GM21367 (cell line): ENCODE data around the gene PDCD1.

Source experiments
- ATAC-seq: cut with Tn5 transposase; IDR thresholded peaks from one replicate; pipeline ENCODE4 v1.9.1; 2021; ENCODE audit not compliant: unreplicated experiment

PDCD1 gene

DNA sequence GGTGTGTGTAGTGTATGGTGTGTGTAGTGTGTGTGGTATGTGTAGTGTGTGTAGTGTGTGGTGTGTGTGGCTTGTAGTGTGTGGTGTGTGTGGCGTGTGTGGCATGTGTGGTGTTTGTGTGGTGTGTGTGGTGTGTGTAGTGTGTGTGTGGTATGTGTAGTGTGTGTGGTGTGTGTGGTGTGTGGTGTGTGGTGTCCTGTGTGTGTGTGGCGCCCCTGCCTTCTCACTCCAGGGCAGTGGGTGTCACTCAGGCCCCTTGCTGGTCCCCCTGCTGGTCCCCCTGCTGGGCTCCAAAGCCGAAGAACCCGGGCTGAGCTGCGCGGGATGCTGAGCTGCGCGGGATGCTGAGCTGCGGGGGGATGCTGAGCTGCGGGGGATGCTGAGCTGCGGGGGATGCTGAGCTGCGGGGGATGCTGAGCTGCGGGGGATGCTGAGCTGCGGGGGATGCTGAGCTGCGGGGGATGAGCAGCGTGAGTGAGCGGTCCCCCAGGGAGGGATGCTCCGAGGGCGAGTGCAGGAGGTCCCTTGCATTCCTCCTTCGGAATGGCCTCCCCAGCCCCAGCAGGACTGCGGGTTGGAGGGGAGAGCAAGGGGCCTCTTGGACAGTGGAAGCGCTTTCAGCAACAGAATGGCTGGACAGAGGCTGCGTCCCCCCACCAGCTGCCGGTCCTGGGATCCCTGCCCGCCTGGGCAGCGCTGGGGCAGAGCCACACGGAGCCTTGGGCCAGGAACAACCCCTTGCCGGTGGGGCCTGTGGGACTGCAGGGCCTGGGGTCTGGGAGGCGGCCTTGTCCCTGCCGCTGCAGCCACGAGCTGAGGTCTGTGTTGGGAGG is 7.5 kb upstream of the PDCD1 start:
- no peak for ATAC-seq

DNA sequence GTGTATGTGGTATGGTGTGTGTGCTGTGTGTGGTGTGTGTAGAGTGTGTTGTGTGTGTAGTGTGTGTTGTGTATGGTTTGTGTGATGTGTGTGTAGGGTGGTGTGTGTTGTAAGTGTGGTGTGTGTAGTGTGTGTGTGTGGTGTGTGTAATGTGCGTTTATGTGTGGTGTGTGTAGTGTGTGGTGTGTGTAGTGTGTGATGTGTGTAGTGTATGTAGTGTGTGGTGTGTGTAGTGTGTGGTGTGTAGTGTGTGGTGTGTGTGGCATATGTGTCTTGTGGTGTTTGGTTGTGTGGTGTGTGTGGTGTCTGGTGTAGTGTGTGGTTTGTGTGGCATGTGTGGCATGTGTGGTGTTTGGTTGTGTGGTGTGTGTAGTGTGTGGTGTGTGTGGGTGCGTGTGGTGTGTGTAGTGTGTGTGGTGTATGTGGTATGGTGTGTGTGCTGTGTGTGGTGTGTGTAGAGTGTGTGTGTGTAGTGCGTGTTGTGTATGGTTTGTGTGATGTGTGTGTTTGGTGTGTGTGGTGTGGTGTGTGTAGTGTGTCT is 6.8 kb upstream of the PDCD1 start:
- no peak for ATAC-seq

DNA sequence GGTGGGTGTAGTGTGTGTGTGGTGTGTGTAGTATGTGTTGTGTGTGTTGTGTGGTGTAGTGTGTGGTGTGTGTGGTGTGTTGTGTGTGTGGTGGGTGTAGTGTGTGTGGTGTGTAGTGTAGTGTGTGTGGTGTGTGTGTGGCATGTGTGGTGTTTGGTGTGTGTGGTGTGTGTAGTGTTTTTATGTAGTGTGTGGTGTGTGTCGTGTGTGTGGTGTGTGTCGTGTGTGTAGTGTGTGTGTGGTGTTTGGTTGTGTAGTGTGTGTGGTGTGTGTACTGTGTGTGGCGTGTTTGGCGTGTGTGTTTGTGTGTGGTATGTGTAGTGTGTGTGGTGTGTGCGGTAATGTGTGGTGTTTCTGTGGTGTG is 6.1 kb upstream of the PDCD1 start:
- ATAC-seq = no peak

DNA sequence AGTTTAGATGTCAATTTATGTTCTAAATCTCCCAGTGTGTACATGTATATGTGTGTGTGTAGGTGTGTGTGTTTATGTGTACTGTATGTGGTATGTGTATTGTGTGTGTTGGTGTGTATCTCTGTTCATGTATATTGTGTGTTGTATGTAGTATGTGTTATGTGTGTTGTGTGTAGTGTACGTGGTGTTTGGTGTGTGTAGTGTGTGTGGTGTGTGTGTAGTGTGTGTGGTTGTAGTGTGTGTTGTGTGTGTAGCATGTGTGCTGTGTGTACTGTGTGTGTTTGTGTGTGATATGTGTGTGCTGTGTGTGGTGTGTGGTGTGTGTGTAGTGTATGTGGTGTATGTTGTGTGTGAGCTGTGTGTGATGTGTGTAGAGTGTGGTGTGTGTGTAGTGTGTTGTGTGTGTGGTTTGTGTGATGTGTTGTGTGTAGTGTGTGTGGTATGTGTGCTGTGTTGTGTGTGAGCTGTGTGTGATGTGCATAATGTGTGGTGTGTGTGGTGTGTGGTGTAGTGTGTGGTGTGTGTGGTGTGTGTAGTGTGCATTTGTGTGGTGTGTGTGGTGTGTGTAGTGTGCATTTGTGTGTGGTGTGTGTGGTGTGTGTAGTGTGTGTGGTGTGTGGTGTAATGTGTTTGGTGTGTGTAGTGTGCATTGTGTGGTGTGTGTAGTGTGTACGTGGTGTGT is 5.6 kb upstream of the PDCD1 start:
- no peak for ATAC-seq

DNA sequence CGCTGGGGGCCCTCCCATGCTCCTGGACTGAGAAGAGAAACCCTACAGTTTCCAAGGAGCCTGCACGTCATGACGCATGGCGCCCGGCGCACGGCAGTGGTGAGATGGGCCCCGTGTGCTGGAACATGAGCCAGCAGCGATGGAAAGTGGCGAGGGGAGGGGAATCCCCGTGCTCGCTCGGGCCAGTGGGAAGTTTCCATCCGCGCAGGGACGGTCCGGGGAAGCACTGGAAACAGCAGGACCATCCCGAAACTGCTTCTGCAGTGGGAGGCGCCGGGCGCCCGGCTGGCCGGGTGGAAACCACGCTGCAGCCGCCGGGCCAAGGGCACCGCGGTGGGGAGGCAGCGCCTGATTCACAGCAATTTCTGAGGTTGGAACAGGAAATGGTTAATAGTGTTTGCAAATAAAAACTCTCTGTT is 4.9 kb upstream of the PDCD1 start:
- no peak for ATAC-seq

DNA sequence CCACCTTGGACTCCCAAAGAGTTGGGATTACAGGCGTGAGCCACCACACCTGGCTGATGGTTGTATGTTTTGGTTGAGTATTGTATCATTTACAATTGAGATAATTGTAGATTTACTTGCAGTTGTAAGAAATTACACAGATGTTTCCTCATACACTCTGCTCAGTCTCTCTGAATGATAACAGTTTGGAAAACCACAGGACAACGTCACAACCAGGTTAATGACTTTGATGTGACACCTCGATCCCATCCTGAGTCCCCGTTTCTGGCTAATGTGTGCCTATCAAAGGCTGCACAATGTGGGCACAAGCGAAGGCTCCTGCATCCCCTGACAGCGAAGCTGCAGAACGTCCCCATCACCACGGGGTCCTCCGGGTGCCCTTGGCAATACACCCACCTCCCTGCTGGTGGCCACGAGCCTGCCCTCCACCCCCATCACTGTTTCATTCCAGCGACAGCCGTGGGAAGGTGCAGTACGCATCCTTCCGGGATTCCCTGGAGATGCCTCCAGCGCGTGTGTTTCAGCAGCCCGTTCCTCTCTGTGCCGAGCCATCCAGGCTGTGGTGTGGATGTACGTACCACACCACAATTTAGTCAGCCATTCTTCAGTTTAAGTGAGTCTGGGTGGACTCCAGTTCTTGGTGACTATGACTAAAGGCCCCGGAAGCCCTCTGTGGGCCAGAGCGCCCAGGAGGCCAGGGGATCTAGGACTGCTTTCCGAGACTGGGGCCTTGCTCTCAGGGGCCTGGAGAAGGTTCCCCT is 4.3 kb upstream of the PDCD1 start:
- no peak for ATAC-seq

DNA sequence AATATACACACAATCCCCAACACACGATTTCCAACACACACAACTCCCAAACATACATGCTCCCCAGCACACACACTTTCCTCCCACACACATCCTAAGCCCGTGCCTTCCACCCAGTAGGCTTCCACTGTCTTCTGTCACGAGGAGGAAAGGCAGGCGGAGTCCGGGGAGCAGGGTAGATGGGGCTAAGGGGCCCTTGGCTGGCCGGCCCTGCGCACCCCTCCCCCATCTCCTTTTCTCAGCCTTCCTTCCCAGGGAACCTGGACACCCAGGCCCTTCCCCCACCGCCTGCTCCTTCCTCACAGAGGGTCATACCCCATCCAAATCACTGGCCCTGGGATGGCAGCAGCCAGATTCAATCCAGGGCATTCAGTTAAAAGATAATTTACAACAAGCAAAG is 3.4 kb upstream of the PDCD1 start:
- no peak for ATAC-seq

DNA sequence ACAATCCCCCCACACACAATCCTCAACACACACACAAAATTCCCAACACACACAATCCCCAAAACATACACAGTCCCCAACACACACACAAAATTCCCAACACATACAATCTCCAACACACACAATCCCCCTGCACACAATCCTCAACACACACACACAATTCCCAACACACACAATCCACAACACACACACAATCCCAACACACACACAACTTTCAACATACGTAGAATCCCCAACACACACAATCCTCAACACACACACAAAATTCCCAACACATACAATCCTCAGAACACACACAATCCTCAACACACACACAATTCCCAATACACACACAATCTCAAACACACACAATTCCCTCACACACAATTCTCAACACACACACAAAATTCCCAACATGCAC is 2.6 kb upstream of the PDCD1 start:
- ATAC-seq = no peak

DNA sequence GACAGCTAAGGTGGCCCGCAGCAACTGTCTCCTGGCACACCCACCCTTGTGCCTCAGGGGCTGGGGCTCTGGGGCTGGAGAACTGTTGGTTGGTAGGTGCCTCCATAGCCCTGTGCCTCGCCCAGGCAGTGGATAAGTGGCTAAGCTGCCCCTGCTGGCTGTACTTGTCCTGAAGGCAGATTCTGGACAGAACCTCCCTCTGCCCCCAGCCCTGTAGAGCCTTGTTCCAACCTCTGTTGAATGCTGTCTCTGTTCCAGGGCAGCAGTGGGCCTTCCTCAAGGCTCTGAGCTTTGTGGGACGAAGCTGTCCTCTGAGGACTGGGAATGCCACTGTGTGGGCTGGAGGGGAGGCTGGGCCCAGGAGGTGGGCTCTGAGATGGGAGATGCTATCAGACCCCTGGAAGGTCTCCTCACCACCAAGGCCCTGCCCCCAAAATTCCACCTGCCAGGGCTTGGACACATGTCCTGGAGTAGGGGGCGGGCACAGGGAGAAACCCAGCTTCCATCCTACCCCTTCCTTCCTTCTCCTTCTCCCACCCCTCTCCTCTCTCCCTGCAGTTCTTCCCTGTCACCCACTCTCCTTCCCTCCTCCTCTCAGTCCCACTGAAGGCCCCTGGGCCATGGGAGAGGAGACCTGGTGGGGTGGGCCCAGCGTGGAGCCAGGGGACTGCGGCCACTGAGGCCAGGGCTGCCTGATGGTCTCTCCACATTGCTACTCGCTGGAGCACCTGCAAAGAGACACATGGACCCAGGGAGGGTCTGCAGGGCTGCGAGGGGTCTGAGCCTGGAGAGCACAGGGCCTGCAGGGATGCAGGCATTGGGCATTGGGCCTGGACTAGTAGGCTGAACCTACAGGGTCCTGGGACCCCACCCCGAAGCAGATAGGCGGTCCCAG is 1.7 kb upstream of the PDCD1 start:
- no peak for ATAC-seq

DNA sequence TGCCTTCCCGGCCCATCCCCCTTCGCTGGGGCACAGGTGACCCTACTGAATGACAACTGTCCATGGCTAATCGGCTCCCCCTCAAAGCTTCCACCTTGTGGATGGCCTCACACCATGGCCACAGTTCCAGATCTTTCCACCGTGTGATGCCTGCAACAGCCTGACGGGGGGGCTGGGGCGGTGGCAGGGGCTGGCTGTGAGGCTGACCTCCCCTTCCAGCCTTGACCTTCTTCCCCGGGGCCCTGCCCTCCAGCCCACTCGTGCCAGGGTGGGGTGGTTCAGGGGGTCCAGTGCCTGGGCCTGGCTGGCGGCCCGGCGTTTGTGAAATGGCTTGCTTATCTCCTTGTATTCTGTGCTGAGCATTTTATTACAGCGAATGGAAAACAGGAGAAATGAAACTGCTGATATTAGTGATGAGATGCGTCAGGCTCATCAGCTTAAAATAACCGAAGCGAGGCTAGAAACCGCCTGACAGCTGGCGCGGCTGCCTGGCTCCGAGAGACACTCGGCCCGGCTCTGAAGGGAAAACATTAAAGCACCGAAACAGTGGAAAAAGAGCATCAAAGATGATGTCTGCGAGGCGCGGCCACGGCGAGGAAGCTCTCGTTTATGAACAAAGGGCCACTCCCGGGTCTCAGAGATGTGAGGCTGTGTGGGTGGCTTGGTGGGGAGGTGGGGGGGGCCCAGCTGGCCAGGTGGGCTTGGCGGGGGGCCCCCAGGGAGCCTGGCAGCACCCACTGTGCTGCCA is 916 bp upstream of the PDCD1 start:
- ATAC-seq = no peak

DNA sequence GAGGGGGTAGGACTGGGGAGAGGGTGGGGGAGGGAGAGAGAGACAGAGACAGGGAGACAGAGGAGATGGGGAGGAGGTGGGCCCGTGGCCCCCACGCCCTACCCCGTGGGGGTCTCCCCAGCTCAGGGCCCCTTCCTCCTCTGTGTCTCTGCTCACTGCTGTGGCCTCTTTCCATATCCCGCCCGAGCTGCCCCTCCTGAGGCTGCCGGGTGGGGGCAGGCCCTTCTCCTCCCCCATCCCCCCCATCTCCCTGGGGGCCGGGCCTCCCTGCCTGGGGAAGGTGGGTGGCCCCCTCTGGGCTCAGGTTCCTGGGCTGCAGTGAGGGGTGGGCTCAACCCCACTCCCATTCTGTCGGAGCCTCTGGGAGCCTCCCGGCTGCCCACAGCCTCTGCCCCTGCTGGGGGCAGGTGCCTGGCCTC is 332 bp upstream of the PDCD1 start:
- ATAC-seq = no peak

DNA sequence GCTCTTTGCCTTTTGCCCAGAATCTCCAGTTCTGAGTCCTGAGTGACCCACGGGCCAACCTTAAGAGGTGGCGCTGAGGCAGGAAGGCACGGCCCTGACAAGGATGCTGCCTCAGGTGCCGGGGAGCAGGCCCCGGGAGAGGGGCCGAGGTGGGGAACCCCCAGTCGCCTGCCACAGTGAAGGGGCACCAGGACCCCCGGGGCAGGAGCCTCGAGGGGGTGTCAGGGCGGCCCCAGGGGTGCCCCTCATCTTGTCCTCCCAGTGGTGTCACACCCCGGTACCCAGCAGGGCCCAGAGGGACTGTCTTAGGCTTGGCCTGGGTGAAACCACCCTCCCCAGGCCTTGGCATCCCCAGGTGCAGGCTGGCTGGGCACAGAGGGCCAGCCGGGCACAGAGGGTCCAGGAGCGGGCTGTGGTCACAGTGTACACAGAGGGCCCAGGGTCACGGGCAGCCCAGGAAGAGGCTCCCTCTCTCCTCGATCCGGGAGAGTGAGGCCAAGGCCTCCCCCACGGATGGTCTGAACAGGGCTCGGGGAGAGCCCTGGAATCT is 1.0 kb downstream of the PDCD1 start:
- no peak for ATAC-seq

DNA sequence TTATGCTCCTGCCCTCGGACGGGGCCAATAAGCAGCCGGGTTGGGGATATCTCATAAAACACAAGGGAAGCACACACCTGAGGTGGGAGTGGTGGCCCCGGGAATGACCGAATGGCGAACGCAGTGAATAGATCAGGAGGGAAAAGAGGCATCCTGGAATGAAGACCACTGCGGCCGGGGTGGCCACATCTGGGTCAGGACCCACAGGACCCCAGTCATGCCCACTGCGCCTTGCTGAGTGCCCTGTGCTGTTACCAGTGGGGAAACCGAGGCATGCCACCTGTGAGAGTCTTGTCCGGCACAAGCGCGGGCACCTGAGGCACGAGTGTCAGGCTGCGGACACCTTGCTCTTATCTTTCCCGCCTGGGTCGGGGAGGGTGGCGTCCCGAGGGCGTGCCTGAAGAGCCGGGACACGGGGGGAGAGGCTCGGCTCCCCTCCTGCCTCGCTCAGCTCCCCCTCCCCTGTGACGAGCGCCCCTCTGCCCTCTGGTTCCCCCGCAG is 1.6 kb downstream of the PDCD1 start:
- no peak for ATAC-seq

DNA sequence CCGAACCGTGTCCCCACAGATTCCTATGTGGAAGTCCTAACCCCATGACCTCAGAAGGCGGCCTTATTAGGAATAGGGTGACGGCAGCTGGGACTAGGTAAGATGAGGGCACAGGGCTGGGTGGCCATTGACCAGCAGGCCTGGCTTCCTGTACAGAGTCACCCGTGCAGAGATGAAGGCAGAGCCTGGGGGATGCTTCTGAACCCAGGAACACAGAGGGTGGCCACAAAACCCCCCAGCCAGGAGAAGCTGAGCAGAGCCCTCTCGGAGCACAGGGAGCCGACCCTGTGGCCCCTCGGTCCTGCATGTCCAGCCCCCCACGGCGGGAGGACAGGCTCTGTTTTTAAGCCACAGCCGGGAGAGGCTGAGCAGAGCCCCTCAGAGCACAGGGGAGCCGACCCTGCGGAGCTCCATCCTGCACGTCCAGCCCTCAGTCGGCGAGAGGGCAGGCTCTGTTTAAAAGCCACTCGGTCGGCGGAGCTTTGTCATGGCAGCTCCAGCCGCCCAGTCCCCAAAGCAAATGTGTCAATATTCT is 2.7 kb downstream of the PDCD1 start:
- no peak for ATAC-seq

DNA sequence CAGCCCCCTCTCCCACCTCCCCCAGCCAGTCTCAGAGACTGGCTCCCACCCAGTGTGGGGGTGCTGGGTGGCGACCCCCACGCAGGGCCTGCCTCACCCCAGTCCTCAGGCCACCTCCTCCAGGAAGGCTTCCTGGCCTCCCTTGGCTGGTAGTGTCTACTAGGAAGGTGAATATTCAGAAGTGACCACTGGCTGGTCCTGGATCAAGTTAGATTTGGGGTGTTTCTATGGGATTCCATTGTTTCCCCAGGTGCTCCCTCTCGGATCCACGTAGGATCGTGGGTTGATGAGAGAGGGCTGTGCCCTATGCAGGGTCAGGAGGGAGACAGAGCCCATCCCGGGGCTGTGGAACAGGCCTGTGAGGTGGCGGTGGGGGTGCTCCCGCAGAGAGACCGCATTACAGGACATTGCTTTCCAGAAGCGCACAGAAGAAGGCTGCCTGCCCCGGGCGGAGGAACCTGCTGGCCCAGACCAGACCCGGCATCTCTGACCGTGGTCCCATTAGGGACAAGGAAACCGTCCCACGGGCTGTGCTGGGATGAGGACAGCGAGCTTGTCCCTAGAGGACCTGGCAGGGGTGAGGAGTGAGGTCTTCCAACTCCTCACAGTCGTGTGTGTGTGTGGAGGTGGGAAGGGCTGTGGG is 3.3 kb downstream of the PDCD1 start:
- no peak for ATAC-seq

DNA sequence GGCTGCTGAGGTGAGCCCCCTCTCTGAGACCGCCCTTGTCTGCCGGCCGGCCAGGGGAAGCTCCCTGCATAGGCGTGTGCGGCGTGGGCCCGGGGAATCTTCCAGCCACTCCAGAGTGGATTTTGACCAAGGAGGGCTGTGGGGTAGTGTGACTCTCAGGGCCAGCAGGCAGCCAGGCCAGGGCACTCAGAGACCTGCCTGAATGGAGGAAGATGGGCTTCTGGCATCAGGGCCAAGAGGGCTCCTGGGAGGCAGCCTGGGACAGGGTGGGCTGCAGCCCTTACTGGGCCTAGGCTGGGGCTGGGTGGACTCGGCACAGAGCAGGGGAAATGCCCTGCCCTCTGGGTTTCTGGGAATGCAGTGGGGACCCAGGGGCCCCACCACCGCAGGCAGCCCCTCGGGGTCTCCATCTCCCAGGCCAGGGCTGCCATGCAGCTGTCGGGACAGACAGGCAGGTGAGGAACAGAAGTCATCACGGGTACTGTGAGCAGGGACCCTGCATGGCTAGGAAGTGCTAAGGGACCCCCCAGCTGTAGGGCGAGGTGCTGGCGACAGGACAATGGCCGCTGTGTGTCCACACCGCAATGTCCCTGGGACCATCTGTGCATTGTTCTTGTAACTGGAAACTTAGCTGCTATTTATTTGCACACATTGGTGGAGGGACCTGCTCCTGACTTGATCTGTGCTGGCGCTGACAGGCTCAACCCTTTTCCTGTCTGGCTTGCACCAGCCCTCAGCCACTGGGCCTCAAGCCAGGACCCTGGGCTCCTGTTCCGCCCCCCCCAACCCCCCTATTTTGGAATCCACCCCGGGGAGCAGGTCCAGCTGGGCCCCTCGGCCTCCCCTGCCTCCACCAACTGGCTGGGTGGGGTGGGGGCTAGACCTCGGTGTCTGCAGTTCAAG is 4.1 kb downstream of the PDCD1 start:
- ATAC-seq = no peak

DNA sequence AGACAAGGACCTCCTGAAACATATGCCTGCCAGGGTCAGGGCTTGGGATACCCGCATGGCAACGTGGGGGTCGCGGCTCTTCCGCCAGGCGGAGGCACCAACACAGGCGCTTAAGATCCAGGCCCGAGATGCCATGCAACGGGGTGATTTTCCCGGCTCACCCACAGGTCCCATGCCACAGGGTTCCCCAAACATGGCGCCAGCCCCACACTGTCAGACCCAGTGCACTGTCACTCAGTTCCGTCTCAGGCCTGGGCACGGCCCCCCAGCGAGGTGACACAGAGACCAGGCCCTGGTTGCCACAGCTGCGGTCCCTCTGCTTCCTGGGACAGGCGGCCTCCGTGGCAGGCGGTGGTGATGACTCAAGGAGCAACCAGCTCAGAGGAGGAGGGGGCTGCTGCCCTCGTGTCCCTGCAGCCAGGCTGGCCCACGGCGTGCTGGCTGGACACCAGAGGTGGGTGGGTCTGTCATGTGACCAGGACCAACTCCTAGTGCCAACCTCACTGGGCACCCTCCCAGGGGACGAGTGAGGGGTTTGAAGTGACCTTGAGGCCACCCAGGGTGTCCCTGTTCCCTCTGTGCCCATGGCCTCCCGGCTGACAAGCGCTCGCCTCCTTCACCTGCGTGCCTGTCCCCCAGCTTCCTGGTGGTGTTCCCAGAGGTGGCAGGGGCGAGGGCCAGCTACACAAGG is 4.9 kb downstream of the PDCD1 start:
- no peak for ATAC-seq
